ENCODE results near the gene P2RY12. TPM values are rescaled to one million over a fixed set of nuclear protein-coding genes. Genes with fewer than 3 reads are reported as not detected.

Gene P2RY12
- total RNA-seq, 2 experiments from 2014 or later = 0.19 TPM; not detected in 1

DNA sequence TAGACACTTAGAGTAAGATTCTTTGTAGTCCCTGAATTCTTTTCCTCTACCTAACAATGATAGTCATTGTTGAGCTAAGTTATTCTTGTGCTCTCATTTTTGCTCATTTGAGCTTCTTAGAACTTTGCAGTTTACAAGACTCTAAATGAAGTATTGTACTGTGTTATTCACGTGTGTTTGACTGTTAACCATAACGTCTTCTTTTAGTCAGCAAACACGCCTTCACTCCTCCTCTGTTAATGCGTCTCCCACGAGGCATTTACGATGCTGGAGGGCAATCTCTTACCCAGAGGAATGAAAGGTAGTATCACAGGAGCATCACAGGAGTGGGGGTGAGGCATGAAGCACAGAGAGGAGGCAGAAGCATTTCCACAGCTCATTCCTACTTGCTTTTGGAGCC is 91.4 kb downstream of the P2RY12 start:
- H2AFZ ChIP-seq (ENCODE audit: low read length) = no peak overlapping the region
- intact Hi-C loops (cut with micrococcal nuclease; ENCODE audit: unreplicated experiment) = no loop called here
- POLR2A ChIA-PET = interaction anchor here (1.8 kb wide), 1 partner anchor 14 kb away, joined by 5 read pairs; no protein-coding TSS in a partner anchor

DNA sequence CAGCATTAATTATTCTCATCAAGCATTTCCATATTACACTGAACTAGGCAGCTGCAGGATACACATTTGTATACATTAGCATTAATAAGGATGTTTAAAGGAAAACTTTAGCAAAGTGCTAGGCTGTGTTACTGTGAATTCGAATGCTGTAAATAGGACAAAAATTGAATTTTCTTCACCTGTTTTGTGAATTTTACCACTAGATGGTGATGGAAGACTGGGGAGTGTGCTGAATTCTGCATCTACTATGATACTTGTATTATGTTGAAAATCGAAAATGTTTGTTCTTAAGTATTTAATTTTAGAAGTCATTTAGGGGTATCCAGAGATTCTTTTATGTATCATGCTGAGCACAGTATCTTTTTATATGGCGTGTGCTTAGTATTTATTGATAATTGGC is 93.9 kb downstream of the P2RY12 start:
- H3K4me1 ChIP-seq (ENCODE audit: insufficient read depth, low read length, poor library complexity, severe bottlenecking) = no peaks in the 10 kb centered on the region
- H3K9me3 ChIP-seq (ENCODE audit: low read length) = no peaks in the 10 kb centered on the region
- H3K79me2 ChIP-seq (ENCODE audit: insufficient read depth, low read depth, low read length) = no peaks in the 10 kb centered on the region
- POLR2A ChIA-PET = no interaction called here
- CTCF ChIA-PET (ENCODE audit: unreplicated experiment) = no interaction called here
- no peaks in the 10 kb centered on the region for H3K9me2 ChIP-seq (ENCODE audit: insufficient read depth, low read length)
- H4K20me1 ChIP-seq (ENCODE audit: insufficient read depth, low read length) = no peaks in the 10 kb centered on the region
- no peak overlapping the region for H3K27ac ChIP-seq (ENCODE audit: low read depth, low read length, poor library complexity, severe bottlenecking)
- H3K4me2 ChIP-seq (ENCODE audit: low read length) = no peak overlapping the region
- no peak overlapping the region for H2AFZ ChIP-seq (ENCODE audit: low read length)
- DNase-seq (ENCODE audit: low spot score) = no peak
- no peaks in the 10 kb centered on the region for H3K36me3 ChIP-seq (ENCODE audit: insufficient read depth, low read length)
- TF ChIP-seq CTCF (conservative IDR thresholded peaks at IDR 0.05; ENCODE audit: low read length) (peak; percentile 44; the same call in 1 of the 2 replicates), EZH2phosphoT487 (IDR thresholded peaks at IDR 0.05; ENCODE audit: borderline replicate concordance, low read depth, low read length) (no peak)
- H3K4me3 ChIP-seq (ENCODE audit: low read depth, low read length, poor library complexity, severe bottlenecking) = no peak overlapping the region
- intact Hi-C loops (cut with micrococcal nuclease; ENCODE audit: unreplicated experiment) = no loop called here
- BruUV-seq (replicated peaks) = no TSS peak

More for the DNA sequence above, 91.4 kb downstream of the P2RY12 start:
- Histone ChIP-seq H3K36me3 (ENCODE audit: insufficient read depth, low read length) (no peaks in the 10 kb centered on the region), H3K27ac (ENCODE audit: low read depth, low read length, poor library complexity, severe bottlenecking) (no peak overlapping the region), H3K9me2 (ENCODE audit: insufficient read depth, low read length) (no peaks in the 10 kb centered on the region), H3K4me1 (ENCODE audit: insufficient read depth, low read length, poor library complexity, severe bottlenecking) (no peaks in the 10 kb centered on the region), H3K79me2 (ENCODE audit: insufficient read depth, low read depth, low read length) (no peaks in the 10 kb centered on the region), H3K4me2 (ENCODE audit: low read length) (no peak overlapping the region), H3K4me3 (ENCODE audit: low read depth, low read length, poor library complexity, severe bottlenecking) (no peak overlapping the region), H3K9me3 (ENCODE audit: low read length) (no peaks in the 10 kb centered on the region), H4K20me1 (ENCODE audit: insufficient read depth, low read length) (no peaks in the 10 kb centered on the region)
- CTCF ChIA-PET (ENCODE audit: unreplicated experiment) = interaction anchor here (0.6 kb wide), 1 partner anchor 33 kb away, joined by 3 read pairs; no protein-coding TSS in a partner anchor
- TF ChIP-seq EZH2phosphoT487 (IDR thresholded peaks at IDR 0.05; ENCODE audit: borderline replicate concordance, low read depth, low read length) (no peak), CTCF (conservative IDR thresholded peaks at IDR 0.05; ENCODE audit: low read length) (no peak)
- DNase-seq (ENCODE audit: low spot score) = no peak
- no TSS peak for BruUV-seq (replicated peaks)

GRCh38 chr3:151289445-151289844 is 95.1 kb downstream of the P2RY12 start:
- POLR2A ChIA-PET = interaction anchor here (0.7 to 2.4 kb wide), 2 partner anchors 10 to 59 kb away, joined by 3 to 5 read pairs; no protein-coding TSS in a partner anchor
- Histone ChIP-seq H4K20me1 (ENCODE audit: insufficient read depth, low read length) (no peaks in the 10 kb centered on the region), H3K4me3 (ENCODE audit: low read depth, low read length, poor library complexity, severe bottlenecking) (no peak overlapping the region), H2AFZ (ENCODE audit: low read length) (no peak overlapping the region), H3K9me2 (ENCODE audit: insufficient read depth, low read length) (no peaks in the 10 kb centered on the region), H3K4me1 (ENCODE audit: insufficient read depth, low read length, poor library complexity, severe bottlenecking) (no peaks in the 10 kb centered on the region), H3K9me3 (ENCODE audit: low read length) (no peaks in the 10 kb centered on the region), H3K79me2 (ENCODE audit: insufficient read depth, low read depth, low read length) (no peaks in the 10 kb centered on the region), H3K27ac (ENCODE audit: low read depth, low read length, poor library complexity, severe bottlenecking) (no peak overlapping the region), H3K36me3 (ENCODE audit: insufficient read depth, low read length) (no peaks in the 10 kb centered on the region), H3K4me2 (ENCODE audit: low read length) (no peak overlapping the region)
- CTCF ChIA-PET (ENCODE audit: unreplicated experiment) = no interaction called here
- TF ChIP-seq CTCF (conservative IDR thresholded peaks at IDR 0.05; ENCODE audit: low read length) (no peak), EZH2phosphoT487 (IDR thresholded peaks at IDR 0.05; ENCODE audit: borderline replicate concordance, low read depth, low read length) (no peak)
- no peak for DNase-seq (ENCODE audit: low spot score)
- intact Hi-C loops (cut with micrococcal nuclease; ENCODE audit: unreplicated experiment) = no loop called here
- BruUV-seq (replicated peaks) = no TSS peak

Data from OCI-LY7 (cell line).